Measurements from ENCODE around the gene GCC2. TPM values are rescaled to one million over a fixed set of nuclear protein-coding genes. Genes with fewer than 3 reads are reported as not detected.
A peak's percentile ranks its signal among the peaks of the same experiment; 100 is the strongest.
"Not testable (repeated sequence)": the region's sequence is repeated elsewhere in the genome, so short reads cannot be mapped to it uniquely, and the experiment has no call there.

Gene GCC2
- polyA plus RNA-seq, 4 donors, result 50.3 to 72.3 (median 58.1) TPM

- not testable (repeated sequence) for DNase-seq (ENCODE audit: low read depth in 4 of 4, low spot score in 3 of 4)
These were observed 47.2 kb downstream of the GCC2 start for GRCh38 chr2:108496167-108496566.

- not testable (repeated sequence) for DNase-seq (ENCODE audit: low read depth in 4 of 4, low spot score in 3 of 4)
These were observed 58.6 kb downstream of the GCC2 start for GRCh38 chr2:108507620-108508019.

GRCh38 chr2:108512431-108512830, 63.4 kb downstream of the GCC2 start:
- not testable (repeated sequence) for DNase-seq (ENCODE audit: low read depth in 4 of 4, low spot score in 3 of 4)

- not testable (repeated sequence) for DNase-seq (ENCODE audit: low read depth in 4 of 4, low spot score in 3 of 4)
These were observed 65.5 kb downstream of the GCC2 start for GRCh38 chr2:108514478-108514877.

GRCh38 chr2:108524688-108525087, 75.7 kb downstream of the GCC2 start:
- DNase-seq (ENCODE audit: low read depth in 4 of 4, low spot score in 3 of 4), result not testable (repeated sequence)

- not testable (repeated sequence) for DNase-seq (ENCODE audit: low read depth in 4 of 4, low spot score in 3 of 4)
These were observed 76.3 kb downstream of the GCC2 start for GRCh38 chr2:108525258-108525657.

GRCh38 chr2:108531674-108532055, 82.7 kb downstream of the GCC2 start:
- no peak for DNase-seq (ENCODE audit: low read depth in 4 of 4, low spot score in 3 of 4)

- peak; percentile 78 to 84 (median 80) for DNase-seq (ENCODE audit: low read depth in 4 of 4, low spot score in 3 of 4)
These were observed 85.0 kb downstream of the GCC2 start, which contains the start of gene LIMS1 for GRCh38 chr2:108533832-108534583. LIMS1 (plus strand) TSS chr2:108534470; CDS start chr2:108534563, 93 bp downstream.

GRCh38 chr2:108534584-108535356, 85.8 kb downstream of the GCC2 start:
- DNase-seq (ENCODE audit: low read depth in 4 of 4, low spot score in 3 of 4), result peak in 3 of 4 donors; percentile 24 to 50 (median 25)

- DNase-seq (ENCODE audit: low read depth in 4 of 4, low spot score in 3 of 4), result no peak
These were observed 86.3 kb downstream of the GCC2 start for GRCh38 chr2:108535357-108535631.

GRCh38 chr2:108536133-108536780, 87.3 kb downstream of the GCC2 start:
- no peak for DNase-seq (ENCODE audit: low read depth in 4 of 4, low spot score in 3 of 4)

GRCh38 chr2:108536911-108537310, 87.9 kb downstream of the GCC2 start:
- no peak for DNase-seq (ENCODE audit: low read depth in 4 of 4, low spot score in 3 of 4)

GRCh38 chr2:108538000-108538625, 89.1 kb downstream of the GCC2 start:
- no peak for DNase-seq (ENCODE audit: low read depth in 4 of 4, low spot score in 3 of 4)

GRCh38 chr2:108541451-108541850, 92.4 kb downstream of the GCC2 start:
- DNase-seq (ENCODE audit: low read depth in 4 of 4, low spot score in 3 of 4), result no peak

- DNase-seq (ENCODE audit: low read depth in 4 of 4, low spot score in 3 of 4), result no peak
These were observed 93.1 kb downstream of the GCC2 start for GRCh38 chr2:108542071-108542470.

GRCh38 chr2:108547606-108548005, 98.6 kb downstream of the GCC2 start:
- no peak for DNase-seq (ENCODE audit: low read depth in 4 of 4, low spot score in 3 of 4)

- DNase-seq (ENCODE audit: low read depth in 4 of 4, low spot score in 3 of 4), result no peak
These were observed 99.4 kb downstream of the GCC2 start for GRCh38 chr2:108548208-108549003.

- DNase-seq (ENCODE audit: low read depth in 4 of 4, low spot score in 3 of 4), result no peak
These were observed 103.6 kb downstream of the GCC2 start for GRCh38 chr2:108552566-108552965.

GRCh38 chr2:108553209-108553919, 104.4 kb downstream of the GCC2 start:
- no peak for DNase-seq (ENCODE audit: low read depth in 4 of 4, low spot score in 3 of 4)

GRCh38 chr2:108554528-108554927, 105.5 kb downstream of the GCC2 start:
- no peak for DNase-seq (ENCODE audit: low read depth in 4 of 4, low spot score in 3 of 4)
